SK-N-SH (cell line): ENCODE measurements around the gene DISP2. TPM values are rescaled to one million over a fixed set of nuclear protein-coding genes. Genes with fewer than 3 reads are reported as not detected.

Experiments used
- CTCF ChIA-PET: fragments of 300-600, 350-600 bp; formaldehyde crosslinking; extraction: SDS; loops from one replicate; lab custom pipeline; 2021; lab: Yijun Ruan, JAX
- POLR2A ChIA-PET: fragments of 350-600 bp; sonication (Branson Sonifier 250); formaldehyde crosslinking; extraction: SDS; loops from one replicate; lab custom pipeline; 2020; ENCODE audit warnings: antibody characterized with exemption, inconsistent platforms; lab: Yijun Ruan, JAX
- DNase-seq: peaks from one replicate; pipeline ENCODE4 v3.0.0; 2012
- H2AFZ ChIP-seq: fragments of 200-600 bp; sonication (generic); 2 replicates; pipeline ENCODE4 v1.8.1; 2016; ENCODE audit warnings: antibody characterized with exemption, mild to moderate bottlenecking, low read depth
- H3F3A ChIP-seq: fragments of 200-600 bp; sonication (generic); replicated peaks from 2 replicates; pipeline ENCODE3; 2016; ENCODE audit warnings: antibody characterized with exemption, mild to moderate bottlenecking; ENCODE audit not compliant: insufficient read depth
- H3K27ac ChIP-seq, 2 experiments: fragments of 200-500 bp in 1 of 2; fragments of 200-600 bp in 1 of 2; sonication (Bioruptor generic) in 1 of 2; sonication (generic), shearing (Covaris generic) in 1 of 2; 2 replicates each; pipeline versions ENCODE4 v1.5.1 to v1.6.1; 2014 to 2016; ENCODE audit warnings: low read depth in 2 of 2, inconsistent platforms in 1 of 2, low read length in 1 of 2, mild to moderate bottlenecking in 1 of 2, mixed read lengths in 1 of 2
- H3K27me3 ChIP-seq: fragments of 200-600 bp; sonication (generic), shearing (Covaris generic); 2 replicates; pipeline ENCODE4 v1.6.1; 2016; ENCODE audit warnings: mixed run types; ENCODE audit not compliant: insufficient read depth
- H3K36me3 ChIP-seq, 2 experiments: fragments of 200-500 bp in 1 of 2; fragments of 200-600 bp in 1 of 2; sonication (Bioruptor generic) in 1 of 2; sonication (generic) in 1 of 2; replicated peaks in 1 of 2; 2 replicates each; pipeline versions ENCODE3 to v1.5.1; 2014 to 2016; ENCODE audit warnings: low read length in 1 of 2, mild to moderate bottlenecking in 1 of 2; ENCODE audit not compliant: insufficient read depth in 2 of 2, control insufficient read depth in 1 of 2
- H3K4me1 ChIP-seq, 2 experiments: fragments of 200-500 bp in 1 of 2; fragments of 200-600 bp in 1 of 2; sonication (Bioruptor generic) in 1 of 2; sonication (generic), shearing (Covaris generic) in 1 of 2; 2 replicates each; pipeline versions ENCODE4 v1.5.1 to v1.6.1; 2014 to 2016; ENCODE audit warnings: low read depth in 1 of 2, low read length in 1 of 2, mixed run types in 1 of 2; ENCODE audit not compliant: insufficient read depth in 2 of 2, control insufficient read depth in 1 of 2
- H3K4me2 ChIP-seq: fragments of 200-600 bp; sonication (generic), shearing (Covaris generic); 2 replicates; pipeline ENCODE4 v1.6.1; 2017; ENCODE audit warnings: mixed run types
- H3K4me3 ChIP-seq, 2 experiments: fragments of 200-500 bp in 1 of 2; fragments of 200-600 bp in 1 of 2; sonication (Bioruptor generic) in 1 of 2; sonication (generic), shearing (Covaris generic) in 1 of 2; 2 replicates each; pipeline versions ENCODE4 v1.5.1 to v1.8.1; 2014 to 2016; ENCODE audit warnings: low read depth in 2 of 2, inconsistent platforms in 1 of 2, low read length in 1 of 2, mild to moderate bottlenecking in 1 of 2, mixed read lengths in 1 of 2, moderate library complexity in 1 of 2
- H3K79me2 ChIP-seq: fragments of 200-600 bp; sonication (generic); 2 replicates; pipeline ENCODE4 v1.8.1; 2017; ENCODE audit warnings: mild to moderate bottlenecking; ENCODE audit not compliant: insufficient read depth
- H3K9ac ChIP-seq: fragments of 200-600 bp; sonication (generic); 2 replicates; pipeline ENCODE4 v1.6.1; 2017; ENCODE audit warnings: mixed run types
- H3K9me2 ChIP-seq: fragments of 200-600 bp; sonication (generic); 2 replicates; pipeline ENCODE4 v1.6.1; 2017; ENCODE audit warnings: mixed run types
- H3K9me3 ChIP-seq: fragments of 200-600 bp; sonication (generic); 2 replicates; pipeline ENCODE4 v1.6.1; 2017; ENCODE audit warnings: mixed run types, mild to moderate bottlenecking, moderate library complexity
- H4K20me1 ChIP-seq: fragments of 200-600 bp; sonication (generic); 2 replicates; pipeline ENCODE4 v1.6.1; 2017; ENCODE audit warnings: mild to moderate bottlenecking, mixed run types; ENCODE audit not compliant: insufficient read depth
- EP300 ChIP-seq, 2 experiments: IDR thresholded peaks; 2 replicates each; pipeline versions ENCODE4 v1.4.0 to v1.6.1; 2012; ENCODE audit warnings: borderline replicate concordance in 1 of 2, low read depth in 1 of 2, low read length in 1 of 2
- EZH2phosphoT487 ChIP-seq: fragments of 200-600 bp; sonication (generic); IDR thresholded peaks from 2 replicates; pipeline ENCODE4 v1.6.1; 2017; ENCODE audit warnings: low read depth, mixed run types, mild to moderate bottlenecking, antibody characterized with exemption, moderate library complexity, borderline replicate concordance
- FOXJ3 ChIP-seq: sonication (generic); formaldehyde crosslinking; IDR thresholded peaks from 2 replicates; pipeline ENCODE4 v1.5.1; 2020; ENCODE audit warnings: mild to moderate bottlenecking, missing genetic modification reagents
- GABPA ChIP-seq: IDR thresholded peaks from 2 replicates; pipeline ENCODE4 v1.4.0; 2012; ENCODE audit warnings: low read depth, mild to moderate bottlenecking
- MAX ChIP-seq: IDR thresholded peaks from 2 replicates; pipeline ENCODE4 v1.4.0; 2012; ENCODE audit warnings: low read depth
- MXI1 ChIP-seq: IDR thresholded peaks from 2 replicates; pipeline ENCODE4 v1.6.1; 2012; ENCODE audit warnings: mild to moderate bottlenecking, low read depth, low read length, improper control_type of control experiment
- NRF1 ChIP-seq: IDR thresholded peaks from 2 replicates; pipeline ENCODE4 v1.6.1; 2012; ENCODE audit warnings: low read depth, mild to moderate bottlenecking, low read length
- RFX5 ChIP-seq: IDR thresholded peaks from 2 replicates; pipeline ENCODE4 v1.6.1; 2012; ENCODE audit warnings: mild to moderate bottlenecking, improper control_type of control experiment, low read length
- SIN3A ChIP-seq: IDR thresholded peaks from 2 replicates; pipeline ENCODE4 v1.6.1; 2012; ENCODE audit warnings: low read depth, mild to moderate bottlenecking, low read length, moderate library complexity, borderline replicate concordance
- SMC3 ChIP-seq: IDR thresholded peaks from 2 replicates; pipeline ENCODE4 v1.6.1; 2012; ENCODE audit warnings: low read depth, low read length, improper control_type of control experiment
- TCF12 ChIP-seq: IDR thresholded peaks from 2 replicates; pipeline ENCODE4 v1.4.0; 2012
- TEAD4 ChIP-seq: IDR thresholded peaks from 2 replicates; pipeline ENCODE4 v1.4.0; 2012; ENCODE audit warnings: mild to moderate bottlenecking, borderline replicate concordance; ENCODE audit not compliant: insufficient read depth
- USF1 ChIP-seq: IDR thresholded peaks from 2 replicates; pipeline ENCODE4 v1.4.0; 2012; ENCODE audit warnings: low read depth, borderline replicate concordance
- whole genome bisulfite sequencing: methylation state at CpG from one replicate; pipeline ENCODE4 v1.1.6; 2017; ENCODE audit warnings: low lambda C conversion rate; 5-methylcytosine and 5-hydroxymethylcytosine counted together
- polyA plus RNA-seq, 3 experiments: library from polyadenylated mRNA; depleted of rRNA; stranded (reverse); fragments of >200 nt; gene quantifications; 2 replicates each; pipeline ENCODE4 v1.2.3, GENCODE V29; 2012
- TF ChIP-seq, protein P1 (sequence below): fragments of 150-350 bp; IDR thresholded peaks from 2 replicates; pipeline ENCODE4 v1.6.1; 2017; ENCODE audit warnings: antibody characterized with exemption, low read length, low read depth, borderline replicate concordance

DISP2 gene
- polyA plus RNA-seq, 1 of the 3 experiments (the other 2 are of a cell fraction), result 0.12 TPM

DNA sequence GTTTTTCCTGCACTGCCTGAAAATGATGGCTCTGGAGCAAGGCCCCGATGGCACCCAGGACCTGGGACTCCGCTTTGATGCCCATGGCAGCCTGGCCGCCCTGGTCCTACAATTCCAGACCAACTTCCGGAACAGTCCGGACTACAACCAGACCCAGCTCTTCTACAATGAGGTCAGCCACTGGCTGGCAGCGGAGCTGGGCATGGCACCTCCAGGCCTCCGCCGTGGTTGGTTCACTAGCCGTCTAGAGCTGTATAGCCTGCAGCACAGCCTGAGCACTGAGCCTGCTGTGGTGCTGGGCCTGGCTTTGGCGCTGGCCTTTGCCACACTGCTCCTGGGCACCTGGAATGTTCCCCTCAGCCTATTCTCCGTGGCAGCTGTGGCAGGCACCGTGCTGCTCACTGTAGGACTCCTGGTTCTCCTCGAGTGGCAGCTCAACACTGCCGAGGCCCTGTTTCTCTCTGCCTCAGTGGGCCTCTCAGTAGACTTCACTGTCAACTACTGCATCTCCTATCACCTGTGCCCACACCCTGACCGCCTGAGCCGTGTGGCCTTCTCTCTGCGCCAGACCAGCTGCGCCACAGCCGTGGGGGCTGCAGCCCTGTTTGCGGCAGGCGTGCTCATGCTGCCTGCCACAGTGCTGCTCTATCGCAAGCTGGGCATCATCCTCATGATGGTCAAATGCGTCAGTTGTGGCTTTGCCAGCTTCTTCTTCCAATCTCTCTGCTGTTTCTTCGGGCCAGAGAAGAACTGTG is 10.9 kb downstream of the DISP2 start:
- no peaks in the 10 kb centered on the region for H3K79me2 ChIP-seq
- H3K9me2 ChIP-seq, result no peaks in the 10 kb centered on the region
- H3K9me3 ChIP-seq, result no peaks in the 10 kb centered on the region
- DNase-seq, result no peak
- no peaks in the 10 kb centered on the region for H3K27me3 ChIP-seq
- H4K20me1 ChIP-seq, result no peaks in the 10 kb centered on the region
- H3K4me3 ChIP-seq, result no peak overlapping the region
- CTCF ChIA-PET, result interaction anchor here (0.8 to 70.6 kb wide), 14 partner anchors 8 to 138 kb away, joined by 3 to 2194 read pairs (median 8); partner anchors contain the start of genes ANKRD63, CCDC9B, DISP2 and INAFM2
- POLR2A ChIA-PET, result interaction anchor here (0.5 to 1.2 kb wide), 2 partner anchors 11 to 898 kb away, joined by 3 to 5 read pairs; partner anchors contain the start of gene DISP2
- H3K27ac ChIP-seq, result no peak overlapping the region
- H2AFZ ChIP-seq, result no peak overlapping the region
- H3K4me1 ChIP-seq, result peaks cover 0 to 17% of the 10 kb centered on the region in 2 experiments; a peak in 1 of 4 replicates
- 80% methylated on average over 8 of the region's 24 CpGs for WGBS
- H3F3A ChIP-seq, result no peaks in the 10 kb centered on the region
- no peak for TF ChIP-seq MXI1
- no peak for TF ChIP-seq SMC3
- TF ChIP-seq USF1, result no peak
- TF ChIP-seq SIN3A, result no peak
- TF ChIP-seq NRF1, result no peak
- TF ChIP-seq TEAD4, result no peak
- TF ChIP-seq EP300 (IDR thresholded peaks at IDR 0.05; ENCODE audit: borderline replicate concordance in 1 of 2, low read depth in 1 of 2, low read length in 1 of 2), result no peak
- no peaks in the 10 kb centered on the region for H3K36me3 ChIP-seq
- no peak overlapping the region for H3K4me2 ChIP-seq
- no peak overlapping the region for H3K9ac ChIP-seq

DNA sequence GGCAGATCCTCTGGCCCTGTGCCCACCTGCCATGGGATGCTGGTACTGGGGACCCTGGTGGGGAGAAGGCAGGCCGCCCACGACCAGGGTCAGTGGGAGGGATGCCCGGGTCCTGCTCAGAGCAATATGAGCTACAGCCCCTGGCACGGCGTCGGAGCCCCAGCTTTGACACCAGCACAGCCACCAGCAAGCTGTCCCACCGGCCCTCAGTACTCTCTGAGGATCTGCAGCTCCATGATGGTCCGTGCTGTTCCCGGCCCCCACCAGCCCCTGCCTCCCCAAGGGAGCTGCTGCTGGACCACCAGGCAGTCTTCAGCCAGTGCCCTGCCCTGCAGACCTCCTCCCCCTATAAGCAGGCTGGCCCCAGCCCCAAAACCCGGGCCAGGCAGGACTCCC is 11.5 kb downstream of the DISP2 start:
- Histone ChIP-seq H3F3A (no peaks in the 10 kb centered on the region), H2AFZ (no peak overlapping the region), H3K27me3 (no peaks in the 10 kb centered on the region), H3K79me2 (no peaks in the 10 kb centered on the region), H3K9me2 (no peaks in the 10 kb centered on the region), H3K36me3 (no peaks in the 10 kb centered on the region), H3K27ac (no peak overlapping the region), H3K9ac (no peak overlapping the region), H3K4me1 (peaks cover 0 to 17% of the 10 kb centered on the region in 2 experiments; a peak in 1 of 4 replicates), H3K9me3 (no peaks in the 10 kb centered on the region), H3K4me3 (no peak overlapping the region), H3K4me2 (no peak overlapping the region), H4K20me1 (no peaks in the 10 kb centered on the region)
- ChIA-PET CTCF (interaction anchor here (1.5 to 70.6 kb wide), 8 partner anchors 9 to 55 kb away, joined by 3 to 2194 read pairs (median 10); partner anchors contain the start of genes ANKRD63, CCDC9B, DISP2 and INAFM2), POLR2A (interaction anchor here (0.5 to 1.2 kb wide), 2 partner anchors 12 to 898 kb away, joined by 3 to 5 read pairs; partner anchors contain the start of gene DISP2)
- 82% methylated on average over 5 of the region's 10 CpGs for WGBS
- DNase-seq, result no peak
- TF ChIP-seq TCF12, result no peak
- no peak for TF ChIP-seq GABPA
- TF ChIP-seq FOXJ3, result no peak
- no peak for TF ChIP-seq SMC3
- TF ChIP-seq RFX5, result no peak
- no peak for TF ChIP-seq EZH2phosphoT487
- no peak for TF ChIP-seq MAX
- TF ChIP-seq, protein P1, sequence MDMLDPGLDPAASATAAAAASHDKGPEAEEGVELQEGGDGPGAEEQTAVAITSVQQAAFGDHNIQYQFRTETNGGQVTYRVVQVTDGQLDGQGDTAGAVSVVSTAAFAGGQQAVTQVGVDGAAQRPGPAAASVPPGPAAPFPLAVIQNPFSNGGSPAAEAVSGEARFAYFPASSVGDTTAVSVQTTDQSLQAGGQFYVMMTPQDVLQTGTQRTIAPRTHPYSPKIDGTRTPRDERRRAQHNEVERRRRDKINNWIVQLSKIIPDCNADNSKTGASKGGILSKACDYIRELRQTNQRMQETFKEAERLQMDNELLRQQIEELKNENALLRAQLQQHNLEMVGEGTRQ, result no peak
